HEK293 (cell line): Measurements from ENCODE around the gene THRA.

Experiments used
- CTCF ChIA-PET: fragments of 350-600 bp; formaldehyde crosslinking; extraction: SDS; loops from one replicate; lab custom pipeline; 2021; ENCODE audit warnings: antibody characterized with exemption; lab: Yijun Ruan, JAX
- POLR2A ChIA-PET: fragments of 300-600 bp; formaldehyde crosslinking; extraction: SDS; loops from one replicate; lab custom pipeline; 2020; ENCODE audit warnings: antibody characterized with exemption, inconsistent platforms; lab: Yijun Ruan, JAX
- H3K27ac ChIP-seq: fragments of 200-500 bp; sonication (Bioruptor generic); 2 replicates; pipeline ENCODE4 v1.5.1; 2014; ENCODE audit warnings: low read depth, low read length, control low read depth, inconsistent platforms; ENCODE audit errors: extremely low read depth
- H3K36me3 ChIP-seq, 2 experiments: fragments of 200-500 bp in 1 of 2; sonication (Bioruptor generic) in 1 of 2; 1 replicate in 1 of 2; 2 replicates in 1 of 2; pipeline ENCODE4 v1.5.1; 2014 to 2017; ENCODE audit warnings: inconsistent platforms in 2 of 2, low read length in 2 of 2; ENCODE audit not compliant: control insufficient read depth in 2 of 2, insufficient read depth in 1 of 2
- H3K4me1 ChIP-seq: fragments of 200-500 bp; sonication (Bioruptor generic); 2 replicates; pipeline ENCODE4 v1.5.1; 2014; ENCODE audit warnings: mild to moderate bottlenecking, low read length, inconsistent platforms; ENCODE audit not compliant: control insufficient read depth, insufficient read depth
- H3K4me3 ChIP-seq: 2 replicates; pipeline ENCODE4 v1.5.1; 2011; ENCODE audit warnings: low read depth, mild to moderate bottlenecking, control low read depth, low read length, moderate library complexity
- H3K9me3 ChIP-seq: fragments of 200-500 bp; sonication (Bioruptor generic); 2 replicates; pipeline ENCODE4 v1.5.1; 2014; ENCODE audit warnings: low read depth, low read length, inconsistent platforms; ENCODE audit not compliant: control insufficient read depth, insufficient read depth
- KLF1 ChIP-seq: fragments of 450-650 bp; formaldehyde crosslinking; IDR thresholded peaks from 2 replicates; pipeline ENCODE4 v1.5.1; 2016; ENCODE audit warnings: missing biosample characterization, missing genetic modification characterization
- KLF10 ChIP-seq: fragments of 450-650 bp; IDR thresholded peaks from 2 replicates; pipeline ENCODE4 v1.5.1; 2018; ENCODE audit warnings: missing biosample characterization, mild to moderate bottlenecking, missing genetic modification characterization
- PATZ1 ChIP-seq: fragments of 450-650 bp; formaldehyde crosslinking; IDR thresholded peaks from 2 replicates; pipeline ENCODE4 v1.5.1; 2016; ENCODE audit warnings: missing biosample characterization, missing genetic modification characterization
- PRDM4 ChIP-seq: fragments of 450-650 bp; formaldehyde crosslinking; IDR thresholded peaks from 2 replicates; pipeline ENCODE4 v1.5.1; 2017; ENCODE audit warnings: missing biosample characterization, missing genetic modification characterization
- SP3 ChIP-seq: fragments of 450-650 bp; formaldehyde crosslinking; IDR thresholded peaks from 2 replicates; pipeline ENCODE4 v1.5.1; 2016; ENCODE audit warnings: missing biosample characterization, missing genetic modification characterization
- ZBTB7A ChIP-seq: fragments of 450-650 bp; formaldehyde crosslinking; IDR thresholded peaks from 2 replicates; pipeline ENCODE4 v1.5.1; 2016; ENCODE audit warnings: low read depth, missing biosample characterization, missing genetic modification characterization
- ZNF561 ChIP-seq: fragments of 450-650 bp; IDR thresholded peaks from 2 replicates; pipeline ENCODE4 v1.5.1; 2018; ENCODE audit warnings: missing biosample characterization, missing genetic modification characterization, borderline replicate concordance
- ZNF707 ChIP-seq: fragments of 450-650 bp; formaldehyde crosslinking; IDR thresholded peaks from 2 replicates; pipeline ENCODE4 v1.5.1; 2016; ENCODE audit warnings: missing biosample characterization, missing genetic modification characterization
- ZNF791 ChIP-seq: fragments of 450-650 bp; formaldehyde crosslinking; IDR thresholded peaks from 2 replicates; pipeline ENCODE4 v1.5.1; 2016; ENCODE audit warnings: missing biosample characterization, missing genetic modification characterization
- TF ChIP-seq, protein P1 (sequence below): fragments of 450-650 bp; formaldehyde crosslinking; IDR thresholded peaks from 2 replicates; pipeline ENCODE4 v1.5.1; 2016; ENCODE audit warnings: missing biosample characterization, missing genetic modification characterization
- TF ChIP-seq, protein P2 (sequence below): fragments of 450-650 bp; formaldehyde crosslinking; IDR thresholded peaks from 2 replicates; pipeline ENCODE4 v1.5.1; 2016; ENCODE audit warnings: missing biosample characterization, missing genetic modification characterization

Gene THRA

DNA sequence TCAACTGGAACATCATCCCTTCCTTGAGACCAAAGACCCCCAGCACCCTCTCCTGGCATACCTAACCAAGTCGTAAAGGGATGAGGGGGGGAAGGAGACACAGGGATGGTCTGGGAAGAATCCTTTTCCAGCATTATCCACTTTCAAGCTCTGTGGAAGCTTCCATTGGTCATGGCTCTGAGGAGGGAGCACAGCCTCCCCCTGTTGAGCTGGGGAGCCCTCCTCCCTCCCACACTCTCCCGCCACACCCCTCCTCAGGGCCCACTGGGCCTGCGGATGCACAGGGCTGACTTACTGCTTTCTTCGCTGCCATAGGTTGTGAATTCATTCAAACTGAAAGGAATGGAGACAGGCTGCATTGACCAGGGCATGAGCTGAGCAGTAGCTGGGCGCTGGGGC, 35.2 kb upstream of the THRA start:
- H3K27ac ChIP-seq, result no peak overlapping the region
- POLR2A ChIA-PET, result interaction anchor here (1.0 to 1.7 kb wide), 4 partner anchors 10 to 84 kb away, joined by 3 to 4 read pairs (median 3); partner anchors contain the start of gene PSMD3
- H3K4me1 ChIP-seq, result peaks cover 16% of the 10 kb centered on the region
- H3K4me3 ChIP-seq, result no peak overlapping the region
- CTCF ChIA-PET, result interaction anchor here (0.6 to 11.2 kb wide), 41 partner anchors 10 to 482 kb away, joined by 3 to 268 read pairs (median 4); partner anchors contain the start of genes CSF3 and MED24
- H3K9me3 ChIP-seq, result no peaks in the 10 kb centered on the region
- TF ChIP-seq, protein P1, sequence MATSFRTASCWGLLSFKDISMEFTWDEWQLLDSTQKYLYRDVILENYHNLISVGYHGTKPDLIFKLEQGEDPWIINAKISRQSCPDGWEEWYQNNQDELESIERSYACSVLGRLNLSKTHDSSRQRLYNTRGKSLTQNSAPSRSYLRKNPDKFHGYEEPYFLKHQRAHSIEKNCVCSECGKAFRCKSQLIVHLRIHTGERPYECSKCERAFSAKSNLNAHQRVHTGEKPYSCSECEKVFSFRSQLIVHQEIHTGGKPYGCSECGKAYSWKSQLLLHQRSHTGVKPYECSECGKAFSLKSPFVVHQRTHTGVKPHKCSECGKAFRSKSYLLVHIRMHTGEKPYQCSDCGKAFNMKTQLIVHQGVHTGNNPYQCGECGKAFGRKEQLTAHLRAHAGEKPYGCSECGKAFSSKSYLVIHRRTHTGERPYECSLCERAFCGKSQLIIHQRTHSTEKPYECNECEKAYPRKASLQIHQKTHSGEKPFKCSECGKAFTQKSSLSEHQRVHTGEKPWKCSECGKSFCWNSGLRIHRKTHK, result no peak
- TF ChIP-seq PATZ1 (0 out of 2 replicates have a peak, but pooled peaks have one; percentile 6), ZNF561 (tag by site-specific recombination) (no peak), SP3 (tag by site-specific recombination) (no peak), ZNF707 (tag by site-specific recombination) (no peak), PRDM4 (tag by site-specific recombination) (no peak)
- TF ChIP-seq, protein P2, sequence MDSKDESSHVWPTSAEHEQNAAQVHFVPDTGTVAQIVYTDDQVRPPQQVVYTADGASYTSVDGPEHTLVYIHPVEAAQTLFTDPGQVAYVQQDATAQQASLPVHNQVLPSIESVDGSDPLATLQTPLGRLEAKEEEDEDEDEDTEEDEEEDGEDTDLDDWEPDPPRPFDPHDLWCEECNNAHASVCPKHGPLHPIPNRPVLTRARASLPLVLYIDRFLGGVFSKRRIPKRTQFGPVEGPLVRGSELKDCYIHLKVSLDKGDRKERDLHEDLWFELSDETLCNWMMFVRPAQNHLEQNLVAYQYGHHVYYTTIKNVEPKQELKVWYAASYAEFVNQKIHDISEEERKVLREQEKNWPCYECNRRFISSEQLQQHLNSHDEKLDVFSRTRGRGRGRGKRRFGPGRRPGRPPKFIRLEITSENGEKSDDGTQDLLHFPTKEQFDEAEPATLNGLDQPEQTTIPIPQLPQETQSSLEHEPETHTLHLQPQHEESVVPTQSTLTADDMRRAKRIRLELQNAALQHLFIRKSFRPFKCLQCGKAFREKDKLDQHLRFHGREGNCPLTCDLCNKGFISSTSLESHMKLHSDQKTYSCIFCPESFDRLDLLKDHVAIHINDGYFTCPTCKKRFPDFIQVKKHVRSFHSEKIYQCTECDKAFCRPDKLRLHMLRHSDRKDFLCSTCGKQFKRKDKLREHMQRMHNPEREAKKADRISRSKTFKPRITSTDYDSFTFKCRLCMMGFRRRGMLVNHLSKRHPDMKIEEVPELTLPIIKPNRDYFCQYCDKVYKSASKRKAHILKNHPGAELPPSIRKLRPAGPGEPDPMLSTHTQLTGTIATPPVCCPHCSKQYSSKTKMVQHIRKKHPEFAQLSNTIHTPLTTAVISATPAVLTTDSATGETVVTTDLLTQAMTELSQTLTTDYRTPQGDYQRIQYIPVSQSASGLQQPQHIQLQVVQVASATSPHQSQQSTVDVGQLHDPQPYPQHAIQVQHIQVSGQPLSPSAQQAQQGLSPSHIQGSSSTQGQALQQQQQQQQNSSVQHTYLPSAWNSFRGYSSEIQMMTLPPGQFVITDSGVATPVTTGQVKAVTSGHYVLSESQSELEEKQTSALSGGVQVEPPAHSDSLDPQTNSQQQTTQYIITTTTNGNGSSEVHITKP (tag by site-specific recombination), result peak; percentile 75
- H3K36me3 ChIP-seq, result peaks cover 43 to 93% of the 10 kb centered on the region in 2 experiments

DNA sequence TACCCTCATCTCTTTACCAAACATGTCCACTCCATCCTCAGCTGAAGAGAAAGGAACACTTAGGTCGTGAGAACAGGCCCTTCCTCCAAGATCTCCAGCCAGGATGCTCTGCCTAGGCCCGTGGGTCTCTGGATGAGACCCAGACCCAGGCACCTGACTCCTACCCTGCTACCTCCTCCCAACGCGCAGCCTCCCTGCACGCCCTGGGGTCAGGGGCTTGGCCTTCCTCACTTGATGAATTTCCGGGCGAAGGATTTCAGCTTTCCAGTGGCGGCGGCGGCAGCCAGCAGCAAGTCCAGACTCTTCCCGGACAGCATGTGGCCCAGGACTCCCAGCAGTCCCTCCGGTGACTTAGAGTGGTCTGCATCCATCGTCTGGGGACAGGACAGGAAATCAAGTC, 34.2 kb upstream of the THRA start:
- ChIA-PET CTCF (interaction anchor here (0.8 to 11.2 kb wide), 14 partner anchors 9 to 468 kb away, joined by 3 to 268 read pairs (median 13); partner anchors contain the start of gene CSF3), POLR2A (interaction anchor here (1.7 kb wide), 1 partner anchor 48 kb away, joined by 4 read pairs; the partner anchor contains the start of gene PSMD3)
- Histone ChIP-seq H3K36me3 (peaks cover 43 to 94% of the 10 kb centered on the region in 2 experiments), H3K4me1 (peaks cover 9% of the 10 kb centered on the region), H3K27ac (no peak overlapping the region), H3K4me3 (no peak overlapping the region), H3K9me3 (no peaks in the 10 kb centered on the region)
- TF ChIP-seq ZNF791 (tag by site-specific recombination) (no peak), ZBTB7A (tag by site-specific recombination) (no peak), KLF10 (no peak), KLF1 (tag by site-specific recombination) (no peak)
